ENCODE results near the gene TMEM217. TPM values are rescaled to one million over a fixed set of nuclear protein-coding genes. Genes with fewer than 3 reads are reported as not detected.

Gene TMEM217
- total RNA-seq, 1 donor from 2014 or later = not detected

- no peaks in the 10 kb centered on the region for H3K36me3 ChIP-seq
- H3K4me3 ChIP-seq = no peak overlapping the region
- TF ChIP-seq POLR2AphosphoS5 (IDR thresholded peaks at IDR 0.05; ENCODE audit: insufficient read depth in 1 of 2, low read depth in 1 of 2) = peak in 1 of 2 donors; percentile 34
- no peak for TF ChIP-seq POLR2A (IDR thresholded peaks at IDR 0.05)
- H3K27ac ChIP-seq = peak overlapping the region; percentile 76
- H3K27me3 ChIP-seq = no peaks in the 10 kb centered on the region
- no peaks in the 10 kb centered on the region for H3K9me3 ChIP-seq
- peaks cover 40% of the 10 kb centered on the region for H3K4me1 ChIP-seq
- intact Hi-C loops (cut with DNase I) = no loop called here
- DNase-seq (ENCODE audit: extremely low spot score in 2 of 2) = peak in 1 of 2 donors; percentile 95
These were observed 17.8 kb downstream of the TMEM217 start for GRCh38 chr6:37239950-37240713.

DNA sequence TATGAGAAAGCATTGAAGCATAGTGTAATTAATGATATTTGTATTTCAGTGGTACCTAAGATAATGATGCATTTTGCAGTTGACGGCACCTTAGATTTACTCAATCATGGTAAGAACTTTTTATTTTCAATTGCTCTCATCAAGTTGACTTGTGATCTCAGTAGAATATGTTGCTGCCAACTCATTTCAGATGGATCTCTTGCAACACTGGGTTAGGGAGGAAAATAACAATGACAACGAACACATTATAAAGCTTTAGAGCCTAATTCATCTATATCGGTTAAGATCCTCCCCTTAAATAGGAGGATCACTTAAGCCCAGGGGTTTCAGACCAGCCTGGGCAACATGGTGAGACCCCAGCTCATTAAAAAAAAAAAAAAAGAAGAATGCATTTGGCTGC, 18.4 kb downstream of the TMEM217 start:
- Histone ChIP-seq H3K36me3 (no peaks in the 10 kb centered on the region), H3K9me3 (no peaks in the 10 kb centered on the region), H3K27me3 (no peaks in the 10 kb centered on the region), H3K27ac (peak overlapping the region; percentile 76), H3K4me1 (peaks cover 37% of the 10 kb centered on the region), H3K4me3 (no peak overlapping the region)
- no peak for DNase-seq (ENCODE audit: extremely low spot score in 2 of 2)
- intact Hi-C loops (cut with DNase I) = no loop called here
- TF ChIP-seq POLR2A (IDR thresholded peaks at IDR 0.05) = no peak
- no peak for TF ChIP-seq CTCF (IDR thresholded peaks at IDR 0.05)
- no peak for TF ChIP-seq POLR2AphosphoS5 (IDR thresholded peaks at IDR 0.05; ENCODE audit: insufficient read depth in 1 of 2, low read depth in 1 of 2)

GRCh38 chr6:37238381-37238780, 19.6 kb downstream of the TMEM217 start:
- Histone ChIP-seq H3K9me3 (no peaks in the 10 kb centered on the region), H3K4me1 (peaks cover 28% of the 10 kb centered on the region), H3K36me3 (no peaks in the 10 kb centered on the region), H3K27me3 (no peaks in the 10 kb centered on the region), H3K4me3 (no peak overlapping the region), H3K27ac (peak overlapping the region; percentile 76)
- TF ChIP-seq POLR2A (IDR thresholded peaks at IDR 0.05) = no peak
- TF ChIP-seq CTCF (IDR thresholded peaks at IDR 0.05) = no peak
- no peak for TF ChIP-seq POLR2AphosphoS5 (IDR thresholded peaks at IDR 0.05; ENCODE audit: insufficient read depth in 1 of 2, low read depth in 1 of 2)
- DNase-seq (ENCODE audit: extremely low spot score in 2 of 2) = no peak
- intact Hi-C loops (cut with DNase I) = no loop called here

DNA sequence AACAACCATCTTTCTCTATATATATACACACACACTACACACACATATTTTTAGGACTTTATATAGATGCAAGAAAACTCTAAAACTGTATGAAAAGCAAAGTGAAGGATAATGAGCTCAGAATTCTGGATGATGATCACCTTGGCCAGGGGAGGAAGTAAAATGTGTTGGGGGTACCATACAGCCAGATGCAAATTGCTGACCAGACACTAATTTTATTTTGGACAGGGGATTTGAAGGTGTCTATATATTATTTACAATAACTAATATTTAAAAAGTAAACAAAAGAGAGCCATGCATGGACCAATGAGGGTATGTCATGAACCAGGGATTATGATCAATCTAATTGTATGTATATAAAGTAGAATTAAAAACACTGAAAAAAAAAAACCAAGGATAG, 20.2 kb downstream of the TMEM217 start:
- no peaks in the 10 kb centered on the region for H3K9me3 ChIP-seq
- no peak overlapping the region for H3K27ac ChIP-seq
- H3K4me3 ChIP-seq = no peak overlapping the region
- peaks cover 22% of the 10 kb centered on the region for H3K4me1 ChIP-seq
- DNase-seq (ENCODE audit: extremely low spot score in 2 of 2) = no peak
- H3K27me3 ChIP-seq = no peaks in the 10 kb centered on the region
- TF ChIP-seq POLR2A (IDR thresholded peaks at IDR 0.05) = no peak
- TF ChIP-seq POLR2AphosphoS5 (IDR thresholded peaks at IDR 0.05; ENCODE audit: insufficient read depth in 1 of 2, low read depth in 1 of 2) = no peak
- TF ChIP-seq CTCF (IDR thresholded peaks at IDR 0.05) = no peak
- H3K36me3 ChIP-seq = no peaks in the 10 kb centered on the region
- intact Hi-C loops (cut with DNase I) = no loop called here

DNA sequence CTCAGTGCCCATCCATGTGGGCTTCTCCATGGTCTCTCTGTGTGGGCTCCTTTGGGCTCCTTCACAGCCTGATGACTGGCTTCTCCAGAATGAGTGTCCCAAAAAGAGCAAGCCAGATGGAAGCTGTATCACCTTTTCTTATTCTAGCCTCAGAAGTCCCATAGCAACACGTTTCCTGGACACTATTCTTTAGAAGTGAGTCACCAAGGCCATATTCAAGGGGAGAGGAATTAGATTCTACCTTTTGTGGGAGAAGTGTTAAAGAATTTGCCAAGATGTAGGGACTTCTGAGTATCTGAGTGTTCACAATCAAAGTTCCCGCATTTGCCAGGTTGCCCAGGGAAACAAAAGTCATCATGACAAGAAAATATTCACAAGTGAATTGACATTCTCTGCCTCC, 21.0 kb downstream of the TMEM217 start:
- no peaks in the 10 kb centered on the region for H3K27me3 ChIP-seq
- H3K36me3 ChIP-seq = no peaks in the 10 kb centered on the region
- TF ChIP-seq POLR2AphosphoS5 (IDR thresholded peaks at IDR 0.05; ENCODE audit: insufficient read depth in 1 of 2, low read depth in 1 of 2) = no peak
- no peak for TF ChIP-seq CTCF (IDR thresholded peaks at IDR 0.05)
- TF ChIP-seq POLR2A (IDR thresholded peaks at IDR 0.05) = no peak
- peaks cover 14% of the 10 kb centered on the region for H3K4me1 ChIP-seq
- no peak overlapping the region for H3K4me3 ChIP-seq
- no peak for DNase-seq (ENCODE audit: extremely low spot score in 2 of 2)
- no peaks in the 10 kb centered on the region for H3K9me3 ChIP-seq
- H3K27ac ChIP-seq = no peak overlapping the region
- intact Hi-C loops (cut with DNase I) = no loop called here
